Mesenchymal stem cell (in vitro differentiated cells and primary cell): Measurements from ENCODE around the gene LRRFIP1.

ENCODE experiments used
- DNase-seq: peaks from one replicate; pipeline ENCODE4 v3.0.0-alpha.2; 2013
- H2AFZ ChIP-seq: one replicate; pipeline ENCODE4 v1.6.1; 2013; ENCODE audit warnings: low read depth, mild to moderate bottlenecking, control low read depth, inconsistent platforms, low read length, moderate library complexity
- H2AK5ac ChIP-seq: 2 replicates; pipeline ENCODE4 v1.6.1; 2013; ENCODE audit warnings: low read length, moderate library complexity, mild to moderate bottlenecking, inconsistent platforms; ENCODE audit not compliant: severe bottlenecking
- H2BK120ac ChIP-seq: one replicate; pipeline ENCODE4 v1.6.1; 2013; ENCODE audit warnings: low read depth, mild to moderate bottlenecking, inconsistent platforms, low read length, moderate library complexity
- H2BK12ac ChIP-seq, 2 experiments: one replicate each; pipeline ENCODE4 v1.6.1; 2013; ENCODE audit warnings: inconsistent platforms in 2 of 2, low read length in 2 of 2, mild to moderate bottlenecking in 2 of 2, moderate library complexity in 2 of 2, control low read depth in 1 of 2
- H2BK15ac ChIP-seq: one replicate; pipeline ENCODE4 v1.6.1; 2013; ENCODE audit warnings: mild to moderate bottlenecking, low read depth, inconsistent platforms; ENCODE audit not compliant: poor library complexity, severe bottlenecking
- H2BK5ac ChIP-seq: 2 replicates; pipeline ENCODE4 v1.6.1; 2013; ENCODE audit warnings: low read depth, mild to moderate bottlenecking, low read length, control low read depth, inconsistent platforms; ENCODE audit not compliant: poor library complexity, severe bottlenecking
- H3K14ac ChIP-seq, 2 experiments: one replicate each; pipeline ENCODE4 v1.6.1; 2013; ENCODE audit warnings: inconsistent platforms in 2 of 2, low read length in 2 of 2, control low read depth in 1 of 2, mild to moderate bottlenecking in 1 of 2, moderate library complexity in 1 of 2
- H3K18ac ChIP-seq, 2 experiments: one replicate each; pipeline ENCODE4 v1.6.1; 2013; ENCODE audit warnings: inconsistent platforms in 2 of 2, low read length in 2 of 2, control low read depth in 1 of 2, low read depth in 1 of 2, mild to moderate bottlenecking in 1 of 2
- H3K23ac ChIP-seq, 2 experiments: one replicate each; pipeline ENCODE4 v1.6.1; 2013; ENCODE audit warnings: inconsistent platforms in 2 of 2, low read length in 2 of 2, mild to moderate bottlenecking in 2 of 2, moderate library complexity in 2 of 2, control low read depth in 1 of 2
- H3K27ac ChIP-seq: 2 replicates; pipeline ENCODE4 v1.5.1; 2013; ENCODE audit warnings: mild to moderate bottlenecking, moderate library complexity, low read length, control low read depth, inconsistent platforms; ENCODE audit not compliant: poor library complexity, severe bottlenecking
- H3K27me3 ChIP-seq, 2 experiments: 2 replicates each; pipeline versions ENCODE4 v1.6.1 to v1.7.0; 2013; ENCODE audit warnings: low read length in 2 of 2, mild to moderate bottlenecking in 2 of 2, moderate library complexity in 2 of 2, control low read depth in 1 of 2, inconsistent platforms in 1 of 2; ENCODE audit not compliant: control insufficient read depth in 1 of 2, insufficient read depth in 1 of 2
- H3K36me3 ChIP-seq, 2 experiments: 2 replicates each; pipeline versions ENCODE4 v1.6.1 to v1.7.0; 2013; ENCODE audit warnings: low read length in 2 of 2, control low read depth in 1 of 2, inconsistent platforms in 1 of 2, low read depth in 1 of 2, mild to moderate bottlenecking in 1 of 2; ENCODE audit not compliant: insufficient read depth in 2 of 2, control insufficient read depth in 1 of 2
- H3K4ac ChIP-seq, 2 experiments: one replicate each; pipeline ENCODE4 v1.6.1; 2013; ENCODE audit warnings: inconsistent platforms in 2 of 2, low read length in 2 of 2, mild to moderate bottlenecking in 2 of 2, moderate library complexity in 2 of 2, control low read depth in 1 of 2, low read depth in 1 of 2
- H3K4me1 ChIP-seq: 2 replicates; pipeline ENCODE4 v1.6.1; 2013; ENCODE audit warnings: low read depth, low read length, control low read depth; ENCODE audit not compliant: control insufficient read depth, insufficient read depth
- H3K4me2 ChIP-seq: 2 replicates; pipeline ENCODE4 v1.6.1; 2013; ENCODE audit warnings: low read length, mild to moderate bottlenecking, inconsistent platforms; ENCODE audit not compliant: poor library complexity, severe bottlenecking
- H3K4me3 ChIP-seq, 2 experiments: 2 replicates each; pipeline versions ENCODE4 v1.5.1 to v1.7.0; 2013; ENCODE audit warnings: low read length in 2 of 2, mild to moderate bottlenecking in 2 of 2, control low read depth in 1 of 2, low read depth in 1 of 2; ENCODE audit not compliant: insufficient read depth in 1 of 2
- H3K79me1 ChIP-seq: replicated peaks from 2 replicates; pipeline ENCODE4 v1.6.1; 2013; ENCODE audit warnings: mild to moderate bottlenecking, control low read depth, low read length, inconsistent platforms; ENCODE audit not compliant: poor library complexity, severe bottlenecking
- H3K9ac ChIP-seq: 2 replicates; pipeline ENCODE4 v1.7.0; 2013; ENCODE audit warnings: mild to moderate bottlenecking, low read length, moderate library complexity
- H3K9me3 ChIP-seq: 2 replicates; pipeline ENCODE4 v1.7.0; 2013; ENCODE audit warnings: mild to moderate bottlenecking, low read length; ENCODE audit not compliant: control insufficient read depth
- H4K8ac ChIP-seq: one replicate; pipeline ENCODE4 v1.6.1; 2013; ENCODE audit warnings: inconsistent platforms, mild to moderate bottlenecking, low read length, moderate library complexity
- H4K91ac ChIP-seq: one replicate; pipeline ENCODE4 v1.6.1; 2013; ENCODE audit warnings: mild to moderate bottlenecking, low read length, inconsistent platforms
- WGBS: methylation state at CpG from one replicate; pipeline ENCODE4 v1.1.7; 2013; ENCODE audit warnings: mixed read lengths; 5-methylcytosine and 5-hydroxymethylcytosine counted together

LRRFIP1 gene

GRCh38 chr2:237786936-237787335 lies 159.5 kb downstream of the LRRFIP1 start:
- Histone ChIP-seq H3K4me2 (no peak overlapping the region), H2AK5ac (no peak overlapping the region), H3K23ac (no peak overlapping the region), H2BK120ac (no peak overlapping the region), H3K27me3 (no peaks in the 10 kb centered on the region), H3K36me3 (peaks cover 13 to 34% of the 10 kb centered on the region in 2 experiments), H3K9me3 (peaks cover 20% of the 10 kb centered on the region), H2BK12ac (no peak overlapping the region), H3K79me1 (peaks cover 4% of the 10 kb centered on the region), H3K4me3 (no peak overlapping the region), H3K18ac (no peak overlapping the region), H3K14ac (no peak overlapping the region), H4K8ac (no peak overlapping the region), H3K4me1 (no peaks in the 10 kb centered on the region), H2BK5ac (no peak overlapping the region), H2AFZ (no peak overlapping the region), H2BK15ac (no peak overlapping the region), H4K91ac (no peak overlapping the region), H3K9ac (no peak overlapping the region), H3K27ac (no peak overlapping the region), H3K4ac (no peak overlapping the region)
- WGBS: 96% methylated on average over 4 of the region's 4 CpGs
- peak; percentile 26 for DNase-seq

GRCh38 chr2:237790353-237790752 lies 163.0 kb downstream of the LRRFIP1 start:
- Histone ChIP-seq H3K27me3 (no peaks in the 10 kb centered on the region), H3K27ac (no peak overlapping the region), H2AK5ac (no peak overlapping the region), H3K9ac (no peak overlapping the region), H2BK120ac (no peak overlapping the region), H3K79me1 (peaks cover 2% of the 10 kb centered on the region), H4K8ac (no peak overlapping the region), H2BK5ac (no peak overlapping the region), H3K4me1 (no peaks in the 10 kb centered on the region), H2BK12ac (no peak overlapping the region), H2AFZ (no peak overlapping the region), H3K36me3 (peaks cover 5 to 17% of the 10 kb centered on the region in 2 experiments), H3K9me3 (peaks cover 18% of the 10 kb centered on the region), H3K14ac (no peak overlapping the region), H2BK15ac (no peak overlapping the region), H3K4ac (no peak overlapping the region), H3K18ac (no peak overlapping the region), H4K91ac (no peak overlapping the region), H3K4me2 (no peak overlapping the region), H3K23ac (no peak overlapping the region), H3K4me3 (no peak overlapping the region)
- DNase-seq: peak; percentile 64
- WGBS: 71% methylated on average over 4 of the region's 4 CpGs

- WGBS: 87% methylated on average over 5 of the region's 6 CpGs
- H3K27ac ChIP-seq: no peak overlapping the region
Measured at GRCh38 chr2:237791977-237792727, 164.8 kb downstream of the LRRFIP1 start.

GRCh38 chr2:237797253-237797652 lies 169.9 kb downstream of the LRRFIP1 start:
- WGBS: 100% methylated on average over 3 of the region's 3 CpGs
- no peak overlapping the region for H3K14ac ChIP-seq

More at GRCh38 chr2:237791977-237792727, 164.8 kb downstream of the LRRFIP1 start:
- Histone ChIP-seq H3K79me1 (no peaks in the 10 kb centered on the region), H2BK12ac (no peak overlapping the region), H4K91ac (no peak overlapping the region), H3K36me3 (peaks cover 1 to 10% of the 10 kb centered on the region in 2 experiments), H3K4ac (no peak overlapping the region), H3K14ac (no peak overlapping the region), H3K27me3 (no peaks in the 10 kb centered on the region), H2BK15ac (no peak overlapping the region), H4K8ac (no peak overlapping the region), H2AFZ (no peak overlapping the region), H2BK5ac (no peak overlapping the region), H3K23ac (no peak overlapping the region), H2AK5ac (no peak overlapping the region), H3K4me2 (no peak overlapping the region), H2BK120ac (no peak overlapping the region), H3K4me1 (no peaks in the 10 kb centered on the region), H3K9me3 (peaks cover 6% of the 10 kb centered on the region), H3K18ac (no peak overlapping the region), H3K4me3 (no peak overlapping the region), H3K9ac (no peak overlapping the region)
- peak; percentile 14 for DNase-seq

More at GRCh38 chr2:237797253-237797652, 169.9 kb downstream of the LRRFIP1 start:
- Histone ChIP-seq H2BK120ac (no peak overlapping the region), H2BK5ac (no peak overlapping the region), H3K9me3 (peaks cover 10% of the 10 kb centered on the region), H3K4me1 (no peaks in the 10 kb centered on the region), H3K4ac (no peak overlapping the region), H3K23ac (no peak overlapping the region), H3K18ac (no peak overlapping the region), H3K4me2 (no peak overlapping the region), H3K36me3 (peaks cover 0 to 4% of the 10 kb centered on the region in 2 experiments), H3K9ac (no peak overlapping the region), H3K27me3 (no peaks in the 10 kb centered on the region), H2AK5ac (no peak overlapping the region), H4K8ac (no peak overlapping the region), H3K79me1 (no peaks in the 10 kb centered on the region), H2AFZ (no peak overlapping the region), H4K91ac (no peak overlapping the region), H3K4me3 (no peak overlapping the region), H2BK15ac (no peak overlapping the region), H3K27ac (no peak overlapping the region), H2BK12ac (no peak overlapping the region)
- DNase-seq: no peak
